ENCODE measurements around the gene HIGD1A. TPM values are rescaled to one million over a fixed set of nuclear protein-coding genes. Genes with fewer than 3 reads are reported as not detected.
A peak's percentile ranks its signal among the peaks of the same experiment; 100 is the strongest.

HIGD1A gene
- total and polyA plus RNA-seq, 12 donors, result 62.4 to 324 (median 120) TPM

DNA sequence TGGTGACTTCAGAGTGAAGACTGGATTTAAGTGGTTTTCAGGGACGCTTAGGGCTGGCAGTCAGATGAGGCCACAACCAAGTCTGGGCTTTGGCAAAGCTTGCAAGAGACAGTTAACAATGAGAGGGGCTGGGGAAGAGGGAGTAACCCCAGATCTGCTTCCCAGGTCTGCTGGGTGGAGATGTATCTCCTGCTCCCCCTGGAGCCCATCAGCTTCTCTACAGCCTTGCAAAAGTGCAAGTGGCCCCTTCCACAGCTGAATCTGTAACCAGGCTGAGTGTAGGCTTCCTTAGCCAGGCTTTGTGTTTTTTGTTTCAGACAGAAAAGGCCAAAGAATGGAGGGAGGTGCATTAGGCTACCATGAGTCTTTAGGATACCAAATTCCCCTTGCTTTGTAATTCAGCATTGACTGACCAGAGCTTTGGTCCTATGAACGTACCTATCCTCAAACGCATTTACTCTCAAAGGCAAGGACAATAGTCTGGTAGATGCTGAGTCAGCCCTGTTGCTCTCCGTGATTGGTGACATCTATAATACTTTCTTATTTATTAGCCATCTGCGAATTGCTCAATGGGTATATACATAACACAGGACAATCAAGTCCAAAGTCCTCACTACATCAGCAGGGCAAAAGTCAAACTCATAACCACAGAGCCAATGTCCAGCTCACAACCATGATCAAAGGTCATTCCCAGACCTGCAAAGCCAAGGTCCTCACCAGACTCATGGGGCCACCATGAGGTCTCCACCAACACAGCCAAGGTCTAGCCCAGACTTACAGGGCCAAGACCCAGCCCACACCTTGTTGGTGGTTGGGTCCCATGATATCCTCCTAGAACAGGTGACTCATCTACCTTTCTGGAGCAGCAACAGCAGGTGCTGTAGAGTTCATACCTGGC is 48.4 kb downstream of the HIGD1A start:
- no peaks in the 10 kb centered on the region for H3K36me3 ChIP-seq (replicated peaks in 1 of 2)
- no peaks in the 10 kb centered on the region for H3K4me1 ChIP-seq (replicated peaks in 1 of 2)
- H3K27me3 ChIP-seq, result no peaks in the 10 kb centered on the region
- 78 to 90% (median 85%) methylated on average over 5 of the region's 5 CpGs for WGBS, 4 donors
- no peak overlapping the region for H3K4me3 ChIP-seq
- H3K9me3 ChIP-seq (replicated peaks in 1 of 3), result no peaks in the 10 kb centered on the region
- intact Hi-C loops (cut with DNase I), result no loop called here
- no peak for TF ChIP-seq POLR2A (IDR thresholded peaks at IDR 0.05)
- TF ChIP-seq, protein P1, sequence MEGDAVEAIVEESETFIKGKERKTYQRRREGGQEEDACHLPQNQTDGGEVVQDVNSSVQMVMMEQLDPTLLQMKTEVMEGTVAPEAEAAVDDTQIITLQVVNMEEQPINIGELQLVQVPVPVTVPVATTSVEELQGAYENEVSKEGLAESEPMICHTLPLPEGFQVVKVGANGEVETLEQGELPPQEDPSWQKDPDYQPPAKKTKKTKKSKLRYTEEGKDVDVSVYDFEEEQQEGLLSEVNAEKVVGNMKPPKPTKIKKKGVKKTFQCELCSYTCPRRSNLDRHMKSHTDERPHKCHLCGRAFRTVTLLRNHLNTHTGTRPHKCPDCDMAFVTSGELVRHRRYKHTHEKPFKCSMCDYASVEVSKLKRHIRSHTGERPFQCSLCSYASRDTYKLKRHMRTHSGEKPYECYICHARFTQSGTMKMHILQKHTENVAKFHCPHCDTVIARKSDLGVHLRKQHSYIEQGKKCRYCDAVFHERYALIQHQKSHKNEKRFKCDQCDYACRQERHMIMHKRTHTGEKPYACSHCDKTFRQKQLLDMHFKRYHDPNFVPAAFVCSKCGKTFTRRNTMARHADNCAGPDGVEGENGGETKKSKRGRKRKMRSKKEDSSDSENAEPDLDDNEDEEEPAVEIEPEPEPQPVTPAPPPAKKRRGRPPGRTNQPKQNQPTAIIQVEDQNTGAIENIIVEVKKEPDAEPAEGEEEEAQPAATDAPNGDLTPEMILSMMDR (IDR thresholded peaks at IDR 0.05), result peak in 4 of 6 experiments; percentile 7 to 14 (median 10)
- H3K27ac ChIP-seq, result no peak overlapping the region
- peak in 3 of 7 donors; percentile 1 to 48 (median 19) for DNase-seq

DNA sequence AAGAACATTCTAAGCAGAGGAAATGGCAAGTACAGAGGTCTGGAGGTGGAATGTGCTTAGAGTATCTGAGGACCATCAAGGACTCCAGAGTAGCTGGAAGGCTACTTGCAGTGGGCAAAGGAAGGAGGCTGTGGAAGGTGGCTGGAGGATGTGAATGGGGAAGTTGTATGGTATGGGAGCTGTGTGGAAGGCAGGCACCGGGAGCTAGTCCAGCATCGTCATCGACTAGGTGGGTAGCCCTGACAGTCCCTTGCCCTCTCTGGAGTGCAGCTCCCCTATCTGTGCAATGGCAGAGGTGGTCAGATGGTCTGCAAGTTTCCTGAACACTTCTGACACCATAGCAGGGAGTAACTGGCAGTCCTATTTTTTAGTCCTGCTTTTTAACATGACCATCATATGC is 50.5 kb downstream of the HIGD1A start:
- Histone ChIP-seq H3K9me3 (replicated peaks in 1 of 3) (no peaks in the 10 kb centered on the region), H3K4me3 (no peak overlapping the region), H3K27ac (no peak overlapping the region), H3K36me3 (replicated peaks in 1 of 2) (no peaks in the 10 kb centered on the region), H3K4me1 (replicated peaks in 1 of 2) (no peaks in the 10 kb centered on the region), H3K27me3 (no peaks in the 10 kb centered on the region)
- intact Hi-C loops (cut with DNase I), result no loop called here
- 82 to 93% (median 87%) methylated on average over 3 of the region's 3 CpGs for WGBS, 4 donors
- DNase-seq, result no peak
- TF ChIP-seq, protein P1 (IDR thresholded peaks at IDR 0.05), result no peak
- no peak for TF ChIP-seq POLR2A (IDR thresholded peaks at IDR 0.05)

DNA sequence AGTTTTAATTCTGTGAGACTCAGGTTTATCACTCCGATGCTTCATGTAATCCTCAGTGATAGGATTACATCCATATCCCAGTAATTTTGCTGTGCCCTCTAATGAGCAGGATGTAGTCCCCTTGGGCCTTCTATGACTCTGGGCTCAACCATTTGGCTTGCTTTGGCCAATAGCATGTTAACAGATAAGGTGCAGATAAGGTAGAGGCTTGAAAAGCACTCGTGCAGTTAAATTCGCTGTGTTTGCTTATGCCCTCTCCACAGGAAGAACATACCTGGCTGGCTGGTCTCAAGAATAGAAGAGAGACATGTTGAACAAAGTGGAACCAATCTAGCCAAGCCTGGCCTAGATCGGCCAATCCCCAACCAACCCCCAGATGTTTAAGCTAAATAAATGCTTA is 51.3 kb downstream of the HIGD1A start:
- intact Hi-C loops (cut with DNase I), result no loop called here
- H3K27me3 ChIP-seq, result no peaks in the 10 kb centered on the region
- H3K4me1 ChIP-seq (replicated peaks in 1 of 2), result no peaks in the 10 kb centered on the region
- DNase-seq, result no peak
- no peaks in the 10 kb centered on the region for H3K9me3 ChIP-seq (replicated peaks in 1 of 3)
- H3K27ac ChIP-seq, result no peak overlapping the region
- WGBS, 4 donors, result 89 to 97% (median 93%) methylated on average over 4 of the region's 4 CpGs
- no peaks in the 10 kb centered on the region for H3K36me3 ChIP-seq (replicated peaks in 1 of 2)
- H3K4me3 ChIP-seq, result no peak overlapping the region
- TF ChIP-seq, protein P1 (IDR thresholded peaks at IDR 0.05), result no peak
- no peak for TF ChIP-seq POLR2A (IDR thresholded peaks at IDR 0.05)

DNA sequence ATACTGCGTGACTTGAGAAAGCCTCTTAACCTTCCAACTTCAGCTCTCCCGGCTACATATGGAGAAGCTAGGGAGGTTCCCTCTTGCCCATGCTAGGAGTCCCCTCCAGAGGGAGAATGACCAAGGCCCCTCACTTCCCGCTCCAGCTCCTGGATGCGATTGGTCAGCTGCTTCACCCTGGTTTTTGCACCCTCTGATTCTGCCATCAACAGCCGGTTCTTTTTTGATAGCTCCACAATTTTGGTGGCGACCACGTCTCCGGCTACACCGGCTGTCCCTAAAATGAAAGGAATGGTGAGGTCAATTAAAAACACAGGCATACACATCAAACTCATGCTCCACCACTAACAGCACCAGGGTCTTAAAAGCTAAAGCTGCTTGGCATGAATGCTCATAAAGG is 51.8 kb downstream of the HIGD1A start:
- H3K9me3 ChIP-seq (replicated peaks in 1 of 3), result no peaks in the 10 kb centered on the region

More for the DNA sequence above, 51.8 kb downstream of the HIGD1A start:
- H3K36me3 ChIP-seq (replicated peaks in 1 of 2), result no peaks in the 10 kb centered on the region
- intact Hi-C loops (cut with DNase I), result no loop called here
- WGBS, 4 donors, result 96 to 98% (median 96%) methylated on average over 9 of the region's 9 CpGs
- TF ChIP-seq, protein P1 (IDR thresholded peaks at IDR 0.05), result no peak
- no peak for TF ChIP-seq POLR2A (IDR thresholded peaks at IDR 0.05)
- no peak overlapping the region for H3K27ac ChIP-seq
- no peaks in the 10 kb centered on the region for H3K27me3 ChIP-seq
- H3K4me1 ChIP-seq (replicated peaks in 1 of 2), result no peaks in the 10 kb centered on the region
- peak in 1 of 7 donors; percentile 11 for DNase-seq
- no peak overlapping the region for H3K4me3 ChIP-seq
